GM12801 (cell line): ENCODE data around the gene HES3.

ENCODE experiments used
- CTCF ChIP-seq: IDR thresholded peaks from one replicate; pipeline ENCODE4 v1.5.1; 2011; ENCODE audit warnings: control low read depth; ENCODE audit not compliant: insufficient read length; ENCODE audit errors: extremely low read depth

The HES3 gene

GRCh38 chr1:6274622-6275139 is 30.7 kb downstream of the HES3 start:
- TF ChIP-seq CTCF, result no peak

GRCh38 chr1:6275826-6276782 is 32.1 kb downstream of the HES3 start:
- TF ChIP-seq CTCF, result no peak

GRCh38 chr1:6276811-6277555 is 33.0 kb downstream of the HES3 start:
- no peak for TF ChIP-seq CTCF

- no peak for TF ChIP-seq CTCF
Measured at GRCh38 chr1:6278263-6278662, 34.3 kb downstream of the HES3 start.

GRCh38 chr1:6279066-6279465 is 35.1 kb downstream of the HES3 start:
- TF ChIP-seq CTCF, result no peak

GRCh38 chr1:6279613-6280383 is 35.8 kb downstream of the HES3 start:
- TF ChIP-seq CTCF, result no peak
